Activated naive CD8-positive, alpha-beta T cell treated with anti-CD3 and anti-CD28 coated beads, Interleukin-2, amount 10 ng/mL, durations not matched to agents 7 days and 5 days (primary cell): ENCODE measurements around the gene CCDC154. TPM values are rescaled to one million over a fixed set of nuclear protein-coding genes. Genes with fewer than 3 reads are reported as not detected.

Experiments
- ATAC-seq: fragments of 150-1000 bp; cut with Tn5 transposase; one replicate; pipeline ENCODE4 v1.10.0; 2021; ENCODE audit warnings: low read depth, moderate library complexity
- POLR2A ChIA-PET: fragments of 350-600 bp; sonication (Branson Sonifier 250); formaldehyde crosslinking; loops from one replicate; lab custom pipeline; 2021; ENCODE audit warnings: antibody characterized with exemption; lab: Charles Lee
- DNase-seq: peaks from one replicate; pipeline ENCODE4 v3.0.0; 2021
- H3K27ac Mint-ChIP-seq: one replicate; pipeline ENCODE4 v1.8.0; 2022; ENCODE audit warnings: mild to moderate bottlenecking, mixed read lengths
- H3K27me3 Mint-ChIP-seq: one replicate; pipeline ENCODE4 v1.8.0; 2022; ENCODE audit warnings: mild to moderate bottlenecking, moderate library complexity, mixed read lengths
- H3K36me3 Mint-ChIP-seq: one replicate; pipeline ENCODE4 v1.8.0; 2021; ENCODE audit warnings: mild to moderate bottlenecking, mixed read lengths
- H3K4me1 Mint-ChIP-seq: one replicate; pipeline ENCODE4 v1.8.0; 2021; ENCODE audit warnings: mixed read lengths
- H3K4me3 Mint-ChIP-seq: one replicate; pipeline ENCODE4 v1.8.0; 2022; ENCODE audit warnings: mild to moderate bottlenecking, moderate library complexity, mixed read lengths
- H3K9me3 Mint-ChIP-seq: one replicate; pipeline ENCODE4 v1.8.0; 2021; ENCODE audit warnings: mixed read lengths
- total RNA-seq, 2 experiments: library from RNA; stranded (reverse); gene quantifications; one replicate each; pipeline ENCODE4 v1.2.3, GENCODE V29; 2021

Gene CCDC154
- total RNA-seq, 2 experiments from 2014 or later = 6.1 to 6.5 TPM

GRCh38 chr16:1425616-1426370 lies 18.6 kb downstream of the CCDC154 start:
- POLR2A ChIA-PET = no interaction called here
- DNase-seq (no peak), ATAC-seq (no peak)
- no peaks in the 10 kb centered on the region for H3K27me3 Mint-ChIP-seq
- H3K36me3 Mint-ChIP-seq = peaks cover 1% of the 10 kb centered on the region
- no peaks in the 10 kb centered on the region for H3K9me3 Mint-ChIP-seq
- H3K4me3 Mint-ChIP-seq = no peak overlapping the region
- H3K4me1 Mint-ChIP-seq = peaks cover 6% of the 10 kb centered on the region
- H3K27ac Mint-ChIP-seq = no peak overlapping the region

GRCh38 chr16:1424028-1424427 lies 20.3 kb downstream of the CCDC154 start:
- Mint-ChIP-seq H3K4me3 (no peak overlapping the region), H3K4me1 (peaks cover 8% of the 10 kb centered on the region), H3K36me3 (peaks cover 1% of the 10 kb centered on the region), H3K27ac (no peak overlapping the region), H3K27me3 (no peaks in the 10 kb centered on the region), H3K9me3 (no peaks in the 10 kb centered on the region)
- DNase-seq (no peak), ATAC-seq (no peak)
- POLR2A ChIA-PET = no interaction called here

GRCh38 chr16:1422076-1422475 lies 22.3 kb downstream of the CCDC154 start:
- POLR2A ChIA-PET = interaction anchor here (1.3 to 2.5 kb wide), 3 partner anchors 11 to 284 kb away, joined by 3 to 18 read pairs (median 14); partner anchors contain the start of gene MAPK8IP3
- H3K4me3 Mint-ChIP-seq = peak overlapping the region; percentile 86

GRCh38 chr16:1420111-1420539 lies 24.2 kb downstream of the CCDC154 start:
- peak overlapping the region; percentile 86 for H3K4me3 Mint-ChIP-seq
- peak overlapping the region; percentile 98 for H3K27ac Mint-ChIP-seq
- H3K36me3 Mint-ChIP-seq = peaks cover 1% of the 10 kb centered on the region
- POLR2A ChIA-PET = interaction anchor here (0.6 to 2.5 kb wide), 27 partner anchors 8 to 1028 kb away, joined by 3 to 26 read pairs (median 5); partner anchors contain the start of genes CRAMP1, EME2, FAHD1 and HAGH
- DNase-seq (no peak), ATAC-seq (peak; percentile 0)
- no peaks in the 10 kb centered on the region for H3K9me3 Mint-ChIP-seq
- H3K4me1 Mint-ChIP-seq = peaks cover 15% of the 10 kb centered on the region
- no peaks in the 10 kb centered on the region for H3K27me3 Mint-ChIP-seq

More at GRCh38 chr16:1422076-1422475, 22.3 kb downstream of the CCDC154 start:
- Mint-ChIP-seq H3K4me1 (peaks cover 12% of the 10 kb centered on the region), H3K9me3 (no peaks in the 10 kb centered on the region), H3K27me3 (no peaks in the 10 kb centered on the region), H3K36me3 (peaks cover 1% of the 10 kb centered on the region), H3K27ac (peak overlapping the region; percentile 98)
- ATAC-seq = no peak
- DNase-seq = no peak

- POLR2A ChIA-PET = interaction anchor here (0.7 to 1.4 kb wide), 2 partner anchors 8 to 307 kb away, joined by 3 to 6 read pairs; no protein-coding TSS in a partner anchor
- Mint-ChIP-seq H3K4me1 (peaks cover 23% of the 10 kb centered on the region), H3K36me3 (peaks cover 5% of the 10 kb centered on the region), H3K27me3 (no peaks in the 10 kb centered on the region), H3K27ac (peak overlapping the region; percentile 72), H3K9me3 (no peaks in the 10 kb centered on the region), H3K4me3 (peak overlapping the region; percentile 32)
- DNase-seq (no peak), ATAC-seq (no peak)
These were observed 27.8 kb downstream of the CCDC154 start for GRCh38 chr16:1416521-1416941.

- H3K36me3 Mint-ChIP-seq = peaks cover 4% of the 10 kb centered on the region
- H3K27ac Mint-ChIP-seq = peak within 1 kb of the TSS; percentile 92
- ATAC-seq = peak; percentile 61
- peaks cover 19% of the 10 kb centered on the region for H3K4me1 Mint-ChIP-seq
- peak within 1 kb of the TSS; percentile 85 for H3K4me3 Mint-ChIP-seq
- H3K9me3 Mint-ChIP-seq = no peaks in the 10 kb centered on the region
- POLR2A ChIA-PET = no interaction called here
- H3K27me3 Mint-ChIP-seq = no peaks in the 10 kb centered on the region
- peak; percentile 87 for DNase-seq
These were observed 29.7 kb downstream of the CCDC154 start, which contains the start of gene UNKL for GRCh38 chr16:1414532-1415260. UNKL (minus strand) TSS chr16:1414704; CDS start chr16:1414691, 13 bp downstream.

GRCh38 chr16:1413684-1414531 lies 30.4 kb downstream of the CCDC154 start:
- Mint-ChIP-seq H3K4me3 (peak overlapping the region; percentile 85), H3K4me1 (peaks cover 17% of the 10 kb centered on the region), H3K27ac (peak overlapping the region; percentile 92), H3K36me3 (peaks cover 4% of the 10 kb centered on the region), H3K9me3 (no peaks in the 10 kb centered on the region), H3K27me3 (no peaks in the 10 kb centered on the region)
- ATAC-seq (peak; percentile 73), DNase-seq (peak; percentile 87)
- POLR2A ChIA-PET = no interaction called here

- peak overlapping the region; percentile 51 for H3K27ac Mint-ChIP-seq
- no peak for DNase-seq
- POLR2A ChIA-PET = interaction anchor here (0.7 to 2.1 kb wide), 2 partner anchors 8 to 31 kb away, joined by 5 to 11 read pairs; partner anchors contain the start of genes CCDC154 and UQCC4
- H3K27me3 Mint-ChIP-seq = no peaks in the 10 kb centered on the region
- H3K9me3 Mint-ChIP-seq = no peaks in the 10 kb centered on the region
- no peak overlapping the region for H3K4me3 Mint-ChIP-seq
- no peak for ATAC-seq
- H3K4me1 Mint-ChIP-seq = peaks cover 18% of the 10 kb centered on the region
- H3K36me3 Mint-ChIP-seq = peaks cover 4% of the 10 kb centered on the region
These were observed 31.5 kb downstream of the CCDC154 start for GRCh38 chr16:1412847-1413246.

- Mint-ChIP-seq H3K4me1 (peaks cover 12% of the 10 kb centered on the region), H3K36me3 (peaks cover 5% of the 10 kb centered on the region)
- POLR2A ChIA-PET = interaction anchor here (0.6 to 1.5 kb wide), 3 partner anchors 8 to 104 kb away, joined by 3 to 7 read pairs (median 6); partner anchors contain the start of gene UQCC4
These were observed 36.1 kb downstream of the CCDC154 start for GRCh38 chr16:1408171-1408837.

GRCh38 chr16:1407753-1408152 lies 36.6 kb downstream of the CCDC154 start:
- Mint-ChIP-seq H3K27ac (no peak overlapping the region), H3K4me3 (peak overlapping the region; percentile 82), H3K27me3 (no peaks in the 10 kb centered on the region), H3K4me1 (peaks cover 12% of the 10 kb centered on the region), H3K9me3 (no peaks in the 10 kb centered on the region), H3K36me3 (peaks cover 6% of the 10 kb centered on the region)
- POLR2A ChIA-PET = interaction anchor here (0.6 to 1.5 kb wide), 3 partner anchors 13 to 103 kb away, joined by 3 to 7 read pairs (median 3); partner anchors contain the start of gene UQCC4
- DNase-seq = no peak
- no peak for ATAC-seq

More at GRCh38 chr16:1408171-1408837, 36.1 kb downstream of the CCDC154 start:
- Mint-ChIP-seq H3K27ac (no peak overlapping the region), H3K9me3 (no peaks in the 10 kb centered on the region), H3K4me3 (peak overlapping the region; percentile 82), H3K27me3 (no peaks in the 10 kb centered on the region)
- ATAC-seq = peak; percentile 89
- peak; percentile 98 for DNase-seq

GRCh38 chr16:1403733-1404132 lies 40.6 kb downstream of the CCDC154 start:
- H3K9me3 Mint-ChIP-seq = no peaks in the 10 kb centered on the region
- no peak overlapping the region for H3K27ac Mint-ChIP-seq
- POLR2A ChIA-PET = no interaction called here
- no peak overlapping the region for H3K4me3 Mint-ChIP-seq
- H3K27me3 Mint-ChIP-seq = no peaks in the 10 kb centered on the region
- H3K36me3 Mint-ChIP-seq = peaks cover 2% of the 10 kb centered on the region
- H3K4me1 Mint-ChIP-seq = peaks cover 6% of the 10 kb centered on the region
- ATAC-seq (no peak), DNase-seq (no peak)

- Mint-ChIP-seq H3K36me3 (peaks cover 2% of the 10 kb centered on the region), H3K27me3 (no peaks in the 10 kb centered on the region), H3K4me3 (no peak overlapping the region), H3K4me1 (peaks cover 4% of the 10 kb centered on the region), H3K27ac (no peak overlapping the region), H3K9me3 (no peaks in the 10 kb centered on the region)
- POLR2A ChIA-PET = no interaction called here
- DNase-seq (no peak), ATAC-seq (no peak)
These were observed 41.3 kb downstream of the CCDC154 start for GRCh38 chr16:1403036-1403435.
